ENCODE measurements around the gene ZBTB21. TPM values are rescaled to one million over a fixed set of nuclear protein-coding genes. Genes with fewer than 3 reads are reported as not detected.
A peak's percentile ranks its signal among the peaks of the same experiment; 100 is the strongest.

Gene ZBTB21
- total and polyA plus RNA-seq, 9 donors = 4.1 to 41.4 (median 21.9) TPM

DNA sequence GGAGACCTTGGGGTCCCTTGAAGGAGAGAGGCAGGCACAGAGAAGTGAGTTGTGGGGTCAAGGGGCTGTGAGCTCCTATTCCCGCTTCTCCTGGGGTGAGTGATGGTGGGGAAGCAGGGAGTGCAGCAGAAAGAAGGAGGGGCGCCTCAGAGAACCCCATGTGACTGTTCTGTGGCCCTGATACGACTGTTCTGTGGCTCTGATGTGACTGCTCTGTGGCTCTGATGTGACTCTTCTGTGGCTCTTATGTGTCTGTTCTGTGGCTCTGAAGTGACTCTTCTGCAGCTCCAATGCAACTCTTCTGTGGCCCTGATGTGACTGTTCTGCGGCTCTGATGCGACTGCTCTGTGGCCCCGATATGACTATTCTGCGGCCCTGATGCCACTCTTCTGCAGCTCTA lies 31.1 kb upstream of the ZBTB21 start:
- intact Hi-C loops (cut with DNase I) = no loop called here
- 91 to 97% (median 94%) methylated on average over 7 of the region's 7 CpGs for WGBS, 3 donors
- no peak overlapping the region for H3K4me3 ChIP-seq
- no peaks in the 10 kb centered on the region for H3K27me3 ChIP-seq
- H3K36me3 ChIP-seq = no peaks in the 10 kb centered on the region
- no peak for TF ChIP-seq EP300 (IDR thresholded peaks at IDR 0.05)
- TF ChIP-seq, protein P1, sequence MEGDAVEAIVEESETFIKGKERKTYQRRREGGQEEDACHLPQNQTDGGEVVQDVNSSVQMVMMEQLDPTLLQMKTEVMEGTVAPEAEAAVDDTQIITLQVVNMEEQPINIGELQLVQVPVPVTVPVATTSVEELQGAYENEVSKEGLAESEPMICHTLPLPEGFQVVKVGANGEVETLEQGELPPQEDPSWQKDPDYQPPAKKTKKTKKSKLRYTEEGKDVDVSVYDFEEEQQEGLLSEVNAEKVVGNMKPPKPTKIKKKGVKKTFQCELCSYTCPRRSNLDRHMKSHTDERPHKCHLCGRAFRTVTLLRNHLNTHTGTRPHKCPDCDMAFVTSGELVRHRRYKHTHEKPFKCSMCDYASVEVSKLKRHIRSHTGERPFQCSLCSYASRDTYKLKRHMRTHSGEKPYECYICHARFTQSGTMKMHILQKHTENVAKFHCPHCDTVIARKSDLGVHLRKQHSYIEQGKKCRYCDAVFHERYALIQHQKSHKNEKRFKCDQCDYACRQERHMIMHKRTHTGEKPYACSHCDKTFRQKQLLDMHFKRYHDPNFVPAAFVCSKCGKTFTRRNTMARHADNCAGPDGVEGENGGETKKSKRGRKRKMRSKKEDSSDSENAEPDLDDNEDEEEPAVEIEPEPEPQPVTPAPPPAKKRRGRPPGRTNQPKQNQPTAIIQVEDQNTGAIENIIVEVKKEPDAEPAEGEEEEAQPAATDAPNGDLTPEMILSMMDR (IDR thresholded peaks at IDR 0.05) = no peak
- TF ChIP-seq POLR2A (IDR thresholded peaks at IDR 0.05) = no peak
- DNase-seq = no peak
- peaks cover 10% of the 10 kb centered on the region for H3K4me1 ChIP-seq (ENCODE audit: insufficient read depth)
- no peaks in the 10 kb centered on the region for H3K9me3 ChIP-seq
- H3K27ac ChIP-seq = no peak overlapping the region

DNA sequence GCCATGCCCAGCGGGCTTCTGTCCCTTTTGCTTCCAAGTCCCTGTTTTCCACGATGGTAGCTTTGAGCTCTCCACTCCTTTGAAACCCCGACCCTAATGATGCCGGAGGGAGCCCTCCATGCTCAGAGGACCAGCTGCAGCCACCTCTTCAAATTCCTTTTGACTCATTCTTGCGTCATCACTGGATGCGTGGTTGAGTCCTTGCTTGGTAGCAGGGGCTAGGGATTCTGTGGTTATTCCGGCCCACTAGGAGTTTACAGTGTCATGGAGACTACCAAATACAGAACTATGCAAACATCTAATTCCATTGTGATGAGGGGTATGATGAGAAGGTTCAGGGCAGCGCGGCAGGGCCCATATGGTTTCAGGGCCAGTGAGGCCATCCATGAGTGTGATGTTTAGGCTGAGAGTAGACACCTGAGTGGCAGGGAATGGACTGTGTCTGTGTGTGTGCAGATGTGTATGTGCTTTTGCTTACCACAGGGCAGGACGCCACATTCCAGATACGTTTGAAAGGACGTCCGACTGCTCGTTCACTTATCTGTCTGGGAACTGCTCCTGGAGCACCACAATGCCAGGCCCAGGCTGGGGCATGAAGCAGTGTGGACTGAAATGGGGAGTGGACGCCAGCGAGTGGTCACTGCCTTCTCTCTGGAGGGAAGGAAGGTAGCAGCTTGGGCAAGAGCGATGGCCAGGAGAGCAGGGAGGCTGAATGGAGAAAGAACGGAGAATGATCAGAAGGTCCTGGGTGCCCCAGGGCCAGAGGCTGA lies 30.4 kb upstream of the ZBTB21 start:
- Histone ChIP-seq H3K9me3 (no peaks in the 10 kb centered on the region), H3K4me1 (ENCODE audit: insufficient read depth) (peaks cover 10% of the 10 kb centered on the region), H3K36me3 (no peaks in the 10 kb centered on the region), H3K27ac (peak overlapping the region in 1 of 2 donors; percentile 20), H3K27me3 (no peaks in the 10 kb centered on the region), H3K4me3 (no peak overlapping the region)
- intact Hi-C loops (cut with DNase I) = no loop called here
- 45 to 60% (median 45%) methylated on average over 18 of the region's 18 CpGs for WGBS, 3 donors
- TF ChIP-seq EP300 (IDR thresholded peaks at IDR 0.05) (no peak), POLR2A (IDR thresholded peaks at IDR 0.05) (no peak)
- TF ChIP-seq, protein P1 (IDR thresholded peaks at IDR 0.05) = no peak
- peak in 2 of 5 donors; percentile 33 to 56 for DNase-seq

DNA sequence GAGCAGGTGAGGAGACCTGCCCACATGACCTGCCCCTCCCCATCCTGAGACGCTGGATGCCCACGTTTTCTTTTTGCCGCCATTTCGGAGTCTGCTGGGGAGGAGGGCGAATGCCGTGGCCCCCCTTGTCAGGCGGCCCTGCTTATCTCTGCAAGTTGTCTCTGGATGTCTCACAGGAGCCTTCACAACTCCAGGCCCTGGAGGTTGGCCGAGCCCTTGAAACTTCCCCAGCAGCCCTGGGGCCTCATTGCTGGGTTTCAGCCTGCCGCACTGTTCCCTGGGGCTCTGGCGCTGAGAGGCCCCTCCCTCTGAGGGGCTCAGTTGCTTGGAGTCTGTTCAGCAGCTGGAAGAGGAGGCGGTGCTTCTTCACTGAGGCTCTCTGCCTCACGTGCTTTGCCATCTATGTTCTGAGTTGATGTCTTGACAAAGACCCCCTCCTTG lies 29.8 kb upstream of the ZBTB21 start:
- 19 to 27% (median 24%) methylated on average over 12 of the region's 12 CpGs for WGBS, 3 donors
- Histone ChIP-seq H3K27me3 (no peaks in the 10 kb centered on the region), H3K4me1 (ENCODE audit: insufficient read depth) (peaks cover 10% of the 10 kb centered on the region), H3K9me3 (no peaks in the 10 kb centered on the region), H3K4me3 (no peak overlapping the region), H3K36me3 (no peaks in the 10 kb centered on the region), H3K27ac (peak overlapping the region in 1 of 2 donors; percentile 20)
- peak; percentile 44 to 75 (median 53) for DNase-seq
- TF ChIP-seq POLR2A (IDR thresholded peaks at IDR 0.05) (no peak), EP300 (IDR thresholded peaks at IDR 0.05) (no peak)
- TF ChIP-seq, protein P1 (IDR thresholded peaks at IDR 0.05) = no peak
- intact Hi-C loops (cut with DNase I) = no loop called here

DNA sequence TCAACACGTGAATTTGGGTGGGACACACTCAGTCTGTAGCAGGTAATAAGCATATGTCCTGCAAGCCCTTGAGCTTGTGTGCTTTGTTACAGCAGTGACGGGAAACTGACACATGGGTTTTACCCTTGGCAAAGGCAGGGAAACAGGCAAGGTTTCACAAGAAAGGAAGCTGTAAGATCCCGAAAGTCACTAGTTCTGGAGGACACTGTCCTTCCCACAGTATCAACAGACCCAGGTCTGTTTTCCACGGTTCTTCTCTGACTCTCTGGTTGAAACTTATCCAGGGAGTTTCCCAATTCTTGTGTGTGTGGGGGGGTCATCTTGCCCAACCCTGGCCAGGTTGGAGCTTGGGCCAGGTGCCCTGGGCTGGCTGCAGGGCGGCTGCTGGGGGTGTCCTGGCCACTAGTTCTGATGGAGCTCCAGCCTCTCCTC lies 29.3 kb upstream of the ZBTB21 start:
- Histone ChIP-seq H3K27me3 (no peaks in the 10 kb centered on the region), H3K4me1 (ENCODE audit: insufficient read depth) (peaks cover 10% of the 10 kb centered on the region), H3K4me3 (no peak overlapping the region), H3K9me3 (no peaks in the 10 kb centered on the region), H3K36me3 (no peaks in the 10 kb centered on the region), H3K27ac (no peak overlapping the region)
- intact Hi-C loops (cut with DNase I) = no loop called here
- TF ChIP-seq, protein P1 (IDR thresholded peaks at IDR 0.05) = no peak
- TF ChIP-seq EP300 (IDR thresholded peaks at IDR 0.05) (no peak), POLR2A (IDR thresholded peaks at IDR 0.05) (no peak)
- peak in 2 of 5 donors; percentile 27 to 61 for DNase-seq
- 47 to 52% (median 49%) methylated on average over 5 of the region's 5 CpGs for WGBS, 3 donors
